Stimulated activated CD4-positive, alpha-beta T cell treated with anti-CD3 and anti-CD28 coated beads, Interleukin-4, amount 100 ng/mL, for 1 hour (primary cell): Measurements from ENCODE around the gene AATF.

Experiments
- DNase-seq: peaks from one replicate; pipeline ENCODE4 v3.0.0-alpha.2; 2020

The AATF gene

DNA sequence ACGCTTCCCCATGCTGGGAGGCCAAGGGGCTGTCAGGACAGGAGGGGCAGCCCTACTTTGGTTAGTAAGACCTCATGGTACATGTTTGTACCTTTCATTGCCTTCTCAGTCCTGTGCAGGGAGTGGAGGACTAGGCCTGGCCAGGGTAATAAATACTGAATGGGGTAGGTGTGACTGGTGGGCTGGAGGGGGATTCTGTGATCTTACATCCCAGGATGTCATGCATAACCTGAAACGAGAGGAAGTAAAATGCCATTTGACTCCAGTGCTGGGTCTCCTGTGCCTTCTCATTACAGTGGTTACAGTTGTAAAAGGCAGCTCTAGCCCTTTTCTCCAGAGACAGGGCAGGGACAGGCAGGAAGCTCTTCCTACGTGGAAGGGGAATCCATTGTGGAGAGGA, 138.2 kb downstream of the AATF start:
- DNase-seq, result no peak

DNA sequence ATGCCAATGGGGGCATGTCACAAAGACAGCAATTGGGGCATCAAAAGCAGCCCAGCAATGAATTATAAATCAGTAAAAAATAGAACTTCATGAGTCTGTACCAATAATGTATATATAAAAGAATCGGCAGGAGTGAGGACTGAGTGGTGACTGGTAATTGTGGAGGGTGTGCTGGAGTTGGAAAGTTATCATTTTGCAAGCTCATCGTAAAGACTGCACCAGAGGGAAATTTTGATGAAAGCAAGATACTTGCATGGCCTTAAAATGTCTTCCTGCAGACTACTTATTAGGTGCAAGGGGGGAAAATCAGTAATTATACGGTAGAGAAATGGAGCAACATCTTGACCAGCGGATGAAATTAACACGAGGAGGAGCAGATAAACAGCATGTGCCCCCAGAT, 138.9 kb downstream of the AATF start:
- no peak for DNase-seq

DNA sequence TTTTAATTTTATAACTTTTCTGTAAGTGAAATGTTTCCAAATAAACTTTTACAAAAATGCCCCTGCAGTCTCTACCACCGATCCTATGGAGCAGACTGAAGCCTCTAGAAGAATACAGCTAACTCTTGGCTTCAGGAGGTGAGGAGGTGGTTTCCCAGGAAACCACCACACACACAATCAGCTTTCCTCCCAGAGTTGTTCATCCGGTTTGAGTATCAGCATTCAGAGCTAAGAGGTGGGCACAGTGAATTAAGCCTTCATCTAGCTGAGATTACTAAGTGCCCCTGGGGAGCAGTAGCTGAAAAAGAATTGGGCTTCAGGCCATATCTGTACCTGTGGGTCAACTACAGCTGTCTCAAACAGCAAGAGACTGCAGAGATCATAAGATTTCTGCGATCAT, 139.7 kb downstream of the AATF start:
- no peak for DNase-seq

DNA sequence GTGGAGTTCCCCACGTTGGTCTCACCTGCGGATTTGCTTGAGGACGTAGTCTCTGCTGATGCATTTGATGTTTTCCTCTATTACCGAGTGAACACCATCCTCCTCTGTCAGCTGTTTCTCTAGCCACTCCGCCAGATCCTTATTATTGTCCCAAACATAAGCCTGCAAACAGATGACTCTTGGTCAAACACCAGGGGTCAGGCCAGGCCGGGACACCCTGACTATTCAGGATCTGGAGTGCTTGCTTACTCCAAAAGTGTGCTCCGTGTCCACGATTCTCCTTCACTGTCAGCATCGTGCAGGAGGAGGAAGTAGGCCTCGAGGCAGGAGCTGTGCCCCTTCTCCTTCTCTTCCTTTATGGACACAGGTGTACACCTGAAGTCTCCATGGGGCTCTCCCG, 140.2 kb downstream of the AATF start:
- no peak for DNase-seq

DNA sequence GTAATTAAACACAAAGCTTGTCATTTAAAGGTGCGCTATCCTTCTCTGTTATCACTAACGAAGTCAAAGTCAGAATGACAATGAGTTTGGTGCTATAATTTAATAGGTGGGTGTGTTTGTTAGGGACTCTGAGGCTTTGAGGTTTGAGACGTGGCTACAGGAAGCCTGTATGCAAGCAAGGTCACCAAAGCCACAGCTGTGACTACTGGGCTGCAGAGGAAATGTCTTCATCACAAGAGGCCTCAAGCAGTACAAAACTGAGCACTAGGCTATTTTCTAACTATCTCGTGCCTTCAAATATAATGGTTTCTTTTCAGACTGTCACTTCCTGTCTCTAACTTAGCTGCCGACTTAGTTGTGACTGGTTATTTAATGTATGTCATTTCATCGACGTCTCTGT, 141.2 kb downstream of the AATF start:
- no peak for DNase-seq

DNA sequence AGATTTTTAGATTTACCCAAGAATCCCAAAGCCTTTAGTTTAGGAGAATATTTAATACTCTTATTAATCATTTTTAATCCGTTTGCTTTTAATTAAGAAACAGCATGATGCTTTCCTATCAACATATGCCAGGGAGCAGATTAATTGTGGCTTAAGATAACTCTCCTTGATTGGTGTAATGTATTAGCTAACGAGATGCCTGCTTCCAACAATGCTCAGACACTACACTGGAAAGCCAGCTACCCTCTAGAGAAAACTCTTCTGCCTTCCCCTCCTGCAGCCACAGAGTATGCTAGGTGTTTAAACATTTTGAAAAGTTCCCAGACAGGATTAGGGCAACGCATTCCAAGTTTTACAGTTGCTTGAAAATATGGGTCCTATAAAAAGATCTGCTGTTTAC, 142.2 kb downstream of the AATF start:
- no peak for DNase-seq

DNA sequence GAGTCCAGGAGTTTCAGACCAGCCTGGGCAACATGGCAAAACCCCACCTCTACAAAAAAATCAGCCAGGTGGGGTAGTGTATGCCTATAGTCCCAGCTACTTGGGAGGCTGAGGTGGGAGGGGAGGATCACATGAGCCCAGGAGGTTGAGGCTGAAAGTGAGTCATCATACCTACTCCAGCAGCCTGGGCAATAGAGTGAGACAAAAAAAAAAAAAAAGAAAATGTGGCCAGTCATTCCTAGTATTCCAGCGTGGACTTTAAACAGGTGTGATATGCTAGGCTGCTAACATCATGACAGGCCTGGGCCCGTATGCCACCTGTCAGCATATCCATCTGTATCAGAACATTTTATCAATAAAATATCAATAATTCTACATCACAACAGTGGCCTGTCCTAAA, 143.3 kb downstream of the AATF start:
- DNase-seq, result no peak

DNA sequence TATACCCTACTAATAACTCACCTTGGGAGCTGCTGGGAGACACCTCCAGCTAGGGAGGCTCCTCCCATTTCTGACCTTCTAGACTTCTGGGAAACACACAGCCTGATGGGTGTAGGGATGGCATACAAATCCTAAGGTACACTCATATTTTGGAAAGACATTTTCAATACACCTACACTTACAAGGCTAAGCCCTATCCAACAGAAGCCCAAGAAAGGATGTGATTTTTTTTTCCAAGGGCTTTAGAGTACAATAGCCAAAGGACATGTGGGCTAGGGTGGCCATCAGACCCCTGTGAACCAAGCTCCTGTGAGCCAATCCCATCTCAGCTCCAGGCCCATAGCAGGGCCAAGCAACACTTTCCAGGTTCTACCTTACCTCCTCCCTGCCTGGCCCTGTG, 143.9 kb downstream of the AATF start:
- no peak for DNase-seq

DNA sequence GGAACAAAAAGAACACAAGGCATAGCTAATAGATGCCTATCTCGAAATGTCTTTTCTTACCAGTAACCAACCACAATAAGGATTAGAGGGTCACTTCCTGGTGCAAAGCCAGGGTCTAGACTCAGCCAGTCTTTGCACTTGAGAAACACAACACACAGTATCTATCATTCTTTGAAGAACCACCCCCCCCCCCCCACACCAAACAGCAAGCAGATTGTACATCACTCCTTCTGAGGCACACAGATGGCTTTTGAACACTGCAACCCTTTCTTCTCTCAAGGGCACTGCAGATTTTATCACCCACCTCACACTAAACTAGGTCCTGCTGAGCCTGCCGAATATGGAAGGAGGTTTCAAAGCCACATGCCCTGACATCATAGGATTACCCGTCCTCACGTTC, 145.6 kb downstream of the AATF start:
- no peak for DNase-seq

DNA sequence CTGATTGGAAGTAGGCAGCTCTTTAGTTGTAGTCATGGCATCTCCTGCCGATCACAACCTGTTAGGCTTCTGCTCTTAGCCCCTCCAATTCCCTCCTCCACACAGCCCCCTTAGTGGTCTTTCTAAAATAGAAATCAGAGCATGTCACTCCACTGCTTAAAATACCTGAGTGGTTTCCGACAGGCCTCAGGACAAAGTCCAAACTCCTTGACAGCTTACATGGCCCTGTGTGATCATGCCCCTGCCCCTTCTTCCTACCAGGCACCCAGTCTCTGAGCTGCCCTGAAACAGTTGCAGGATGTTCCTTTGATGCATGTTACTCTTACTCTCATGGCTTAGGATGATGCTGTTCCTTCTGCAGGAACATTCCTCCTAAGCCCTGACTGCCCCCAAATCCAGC, 147.3 kb downstream of the AATF start:
- DNase-seq, result no peak

DNA sequence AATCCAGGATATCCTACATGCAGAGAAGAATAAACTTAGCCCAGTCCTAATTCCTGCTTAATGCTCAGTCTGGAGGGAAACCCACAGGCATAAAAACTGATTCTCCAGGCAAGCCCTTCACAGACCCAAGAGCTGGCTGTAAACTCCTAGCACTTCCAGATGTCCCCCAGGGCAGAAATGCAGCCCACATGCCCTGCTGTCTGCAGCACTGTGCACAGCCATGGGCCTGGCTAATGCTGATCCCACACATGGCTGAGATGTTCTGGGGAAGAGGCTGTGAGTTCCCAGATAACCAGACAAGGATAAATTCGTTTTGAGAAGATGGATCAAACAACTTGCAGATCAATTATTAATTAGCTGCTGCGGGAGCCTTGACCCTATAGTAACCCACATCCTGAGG, 148.4 kb downstream of the AATF start:
- no peak for DNase-seq

DNA sequence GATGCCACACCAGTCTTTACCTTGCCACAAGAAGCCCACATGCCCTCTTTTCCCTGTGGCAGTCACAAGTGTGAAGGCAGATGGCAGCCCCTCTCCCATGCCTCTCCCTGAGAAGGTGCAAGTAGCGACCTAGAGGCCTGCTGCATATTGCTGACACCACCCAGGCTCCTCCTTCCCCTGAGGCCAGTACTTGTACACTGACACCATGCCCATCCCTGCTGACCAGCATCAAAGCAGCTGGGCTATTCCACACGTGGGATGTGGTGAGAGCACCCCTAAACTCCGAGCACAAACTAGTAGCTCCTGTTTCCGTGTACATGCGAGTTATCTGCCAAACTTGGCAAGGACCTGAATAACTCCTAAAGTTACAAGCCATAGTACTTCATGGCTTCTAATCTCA, 149.4 kb downstream of the AATF start:
- no peak for DNase-seq

DNA sequence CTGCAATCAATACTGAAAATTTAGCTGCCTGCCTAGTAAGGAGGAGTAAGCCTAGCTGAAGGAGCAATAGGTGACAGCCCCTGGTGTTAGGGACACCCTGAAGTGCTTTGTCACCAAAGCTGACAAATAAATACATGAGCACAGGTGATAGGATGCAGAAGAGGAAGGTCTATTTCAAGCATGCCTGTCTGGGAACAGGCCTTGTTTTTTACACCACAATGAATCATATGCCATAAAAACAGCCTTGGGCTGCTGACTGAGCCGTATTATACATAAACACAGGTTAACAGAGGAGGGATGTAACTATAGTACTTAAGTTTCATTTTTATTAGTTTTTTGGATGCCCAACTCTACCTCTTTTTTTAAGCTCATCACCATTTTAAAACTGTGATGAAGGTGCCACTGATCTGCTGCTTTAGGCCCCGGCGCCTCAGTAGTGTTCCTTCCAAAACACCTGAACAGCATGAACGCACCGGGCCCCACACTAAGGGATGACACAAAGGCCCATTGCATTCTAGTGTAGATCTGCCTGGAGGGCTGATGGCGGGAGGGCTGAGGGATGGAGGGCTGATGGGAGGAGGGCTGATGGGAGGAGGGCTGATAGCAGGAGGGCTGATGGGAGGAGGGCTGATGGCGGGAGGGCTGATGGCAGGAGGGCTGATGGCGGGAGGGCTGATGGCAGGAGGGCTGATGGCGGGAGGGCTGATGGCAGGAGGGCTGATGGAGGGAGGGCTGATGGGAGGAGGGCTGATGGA, 150.3 kb downstream of the AATF start:
- DNase-seq, result no peak

DNA sequence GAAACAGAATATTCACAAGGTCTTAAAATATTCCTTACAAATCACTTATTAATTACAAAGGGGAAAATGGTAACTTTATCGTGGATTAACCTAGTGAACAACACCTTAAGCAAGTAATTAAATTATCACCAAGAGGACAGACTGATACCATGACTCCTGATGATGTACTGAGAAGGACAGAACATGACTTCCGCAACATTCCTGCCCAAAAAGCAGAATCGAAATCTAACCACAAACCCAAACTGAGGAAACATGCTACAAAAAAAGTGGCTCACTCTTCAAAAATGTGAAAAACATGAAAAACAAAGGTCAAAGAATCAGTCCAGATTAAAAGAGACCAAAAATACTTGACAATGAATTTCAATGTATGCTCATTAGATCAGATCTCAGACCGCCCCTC, 151.5 kb downstream of the AATF start:
- DNase-seq, result no peak

DNA sequence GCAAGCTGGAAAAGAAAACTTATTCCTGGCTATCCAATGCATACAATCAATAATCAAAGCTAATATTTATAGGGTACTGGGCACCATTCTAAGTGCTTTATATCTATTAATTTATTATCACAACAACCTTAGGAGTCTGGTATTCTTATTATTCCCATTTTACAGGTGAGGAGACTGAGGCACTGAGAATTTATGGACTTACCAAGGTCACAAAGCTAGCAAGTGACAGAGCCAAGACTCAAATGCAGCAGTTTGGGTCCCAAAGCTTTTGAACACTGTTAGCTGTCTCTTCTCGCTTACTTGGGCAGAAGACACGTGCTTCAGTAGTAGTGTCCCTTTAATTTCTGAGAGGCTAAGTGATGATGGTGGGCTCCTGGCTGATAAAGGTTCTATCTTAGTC, 152.6 kb downstream of the AATF start:
- DNase-seq, result no peak

DNA sequence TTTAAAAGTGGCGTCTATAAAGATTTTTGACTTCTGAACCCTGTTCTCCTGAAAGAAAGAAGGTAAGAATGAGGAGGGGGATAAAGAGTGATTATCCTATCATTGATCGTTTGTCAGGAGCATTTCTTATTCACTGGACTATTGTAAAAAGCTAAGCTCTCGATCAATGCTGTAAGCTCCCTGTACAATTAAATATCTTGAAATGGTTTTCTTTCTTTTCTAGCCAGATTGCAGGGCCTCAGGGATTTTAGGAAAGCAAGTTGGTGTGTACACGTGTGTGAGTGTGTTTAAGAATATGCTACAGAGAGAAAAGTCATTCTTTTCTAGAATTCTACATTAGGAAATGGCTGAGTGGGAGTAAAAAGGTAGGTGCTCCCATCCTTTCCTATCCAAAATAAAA, 154.5 kb downstream of the AATF start:
- no peak for DNase-seq

DNA sequence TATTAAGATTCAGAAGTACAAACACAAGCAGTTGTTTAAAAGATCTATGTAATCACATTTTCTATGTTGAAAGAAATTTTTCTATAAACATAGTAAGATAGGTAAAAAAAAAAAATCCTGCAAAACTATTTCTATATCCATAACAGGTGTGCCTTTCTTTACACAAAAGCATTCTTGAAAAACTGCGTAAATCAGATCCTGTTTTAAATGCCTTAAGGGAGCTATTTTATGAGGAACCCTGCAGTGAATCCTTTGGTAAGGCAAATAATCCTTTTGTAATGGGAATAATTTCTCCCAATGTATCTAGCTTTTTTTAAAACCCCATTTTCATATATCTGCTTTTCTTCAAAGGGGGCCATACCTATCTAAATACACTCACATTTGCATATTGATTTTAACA, 157.3 kb downstream of the AATF start:
- DNase-seq, result no peak
